Measurements from ENCODE around the gene PWWP3B.
"Not testable (repeated sequence)": the region's sequence is repeated elsewhere in the genome, so short reads cannot be mapped to it uniquely, and the experiment has no call there.

Gene PWWP3B

DNA sequence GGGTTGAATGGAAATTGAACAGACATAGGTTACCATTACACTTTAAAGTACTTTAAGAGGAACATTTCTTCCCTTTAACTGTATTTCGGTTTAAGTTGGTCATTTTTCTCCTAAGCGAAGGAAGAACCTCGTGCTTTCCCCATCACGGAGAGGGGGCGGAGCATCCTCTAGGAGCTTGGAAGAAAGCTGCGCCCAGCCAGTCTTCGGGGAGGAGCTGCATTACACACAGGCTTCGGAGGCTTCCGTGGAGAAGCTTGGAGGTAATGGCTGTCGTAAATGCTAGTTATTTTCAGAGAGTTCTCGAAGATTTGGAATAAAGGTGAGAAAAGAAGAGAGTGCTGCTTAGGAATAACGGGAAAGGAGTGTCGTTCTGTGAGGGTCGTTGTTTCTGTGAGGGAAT, at the start of gene PWWP3B:
Gene PWWP3B (plus strand): TSS at position 199 of the 400 bp plus-strand sequence. CDS start 37,128 bp downstream, outside the sequence.
- no peak for DNase-seq

DNA sequence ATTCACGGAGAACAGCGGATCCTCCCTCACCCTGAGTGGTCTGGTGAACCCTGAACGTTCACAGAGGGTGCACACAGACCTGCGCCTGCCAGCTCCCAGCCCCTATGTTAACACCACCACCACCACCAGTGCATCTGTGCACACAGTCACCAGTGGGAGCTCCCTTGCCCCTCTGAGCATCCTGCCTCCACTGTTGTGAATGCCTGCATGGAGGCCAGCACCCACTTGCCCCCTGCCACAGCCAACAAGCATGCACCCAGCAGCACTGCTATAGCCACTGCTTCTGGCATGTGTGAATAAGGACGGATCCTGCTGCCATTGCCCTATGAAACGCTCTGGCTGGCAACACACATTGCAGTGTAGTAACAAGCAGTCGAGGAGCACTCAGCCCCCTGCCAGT, 29.1 kb upstream of the PWWP3B start:
- DNase-seq, result no peak

DNA sequence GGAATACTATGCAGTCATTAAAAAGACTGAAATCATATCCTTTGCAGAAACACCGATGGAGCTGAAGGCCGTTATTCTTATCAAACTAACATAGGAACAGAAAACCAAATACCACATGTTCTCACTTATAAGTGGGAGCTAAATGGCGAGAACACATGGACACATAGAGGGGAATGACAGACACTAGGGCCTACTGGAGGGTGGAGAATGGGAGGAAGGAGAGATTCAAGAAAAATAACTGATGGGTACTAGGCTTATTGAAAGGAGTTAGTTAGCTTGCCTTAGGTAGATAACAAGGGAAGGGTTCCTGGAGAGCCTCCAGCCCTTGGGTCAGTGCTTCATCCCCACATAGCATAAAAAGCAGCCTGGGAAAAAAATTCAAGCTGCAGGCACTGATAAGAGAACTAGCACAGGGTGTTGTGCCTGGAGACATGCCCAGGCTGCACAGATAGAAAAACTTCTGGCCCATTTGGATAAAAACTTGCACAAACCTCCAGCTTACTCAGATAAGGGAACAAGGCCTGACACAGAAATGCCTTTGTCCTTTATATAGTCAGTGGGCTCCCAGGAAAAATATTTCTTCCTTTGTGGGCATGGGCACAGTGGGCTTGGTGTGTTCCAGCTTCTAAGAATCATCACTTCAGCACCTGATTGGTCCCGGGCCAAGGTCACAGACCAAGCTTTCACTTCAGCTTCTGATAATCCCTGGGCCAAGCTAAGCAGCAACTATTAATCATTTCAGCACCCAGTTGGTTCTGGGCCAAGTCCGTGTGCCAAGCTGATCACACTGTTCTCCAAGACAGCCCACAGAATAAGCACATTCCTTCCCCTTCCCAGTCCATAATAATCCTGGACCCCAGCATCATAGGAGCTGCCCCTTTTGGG, 23.1 kb upstream of the PWWP3B start:
- no peak for DNase-seq

DNA sequence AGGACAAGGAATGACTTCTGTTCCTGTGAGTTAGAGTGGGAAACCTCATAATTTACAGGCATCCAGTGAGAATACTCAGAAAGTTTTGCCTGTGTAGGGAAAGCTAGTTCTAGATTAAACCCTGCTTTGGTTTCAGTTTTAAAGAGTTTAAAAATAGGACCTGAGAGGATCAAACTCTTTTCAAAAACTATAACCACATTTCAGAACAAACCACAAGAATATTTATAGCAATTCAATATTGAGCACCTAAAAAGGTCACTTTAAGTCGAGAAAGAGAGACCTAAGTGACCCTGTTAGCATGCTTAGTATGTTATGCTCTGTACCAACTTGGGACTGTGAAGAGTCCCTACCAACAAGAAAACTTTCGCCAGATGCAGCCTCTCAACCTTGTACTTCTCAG, 17.4 kb upstream of the PWWP3B start:
- DNase-seq, result no peak

DNA sequence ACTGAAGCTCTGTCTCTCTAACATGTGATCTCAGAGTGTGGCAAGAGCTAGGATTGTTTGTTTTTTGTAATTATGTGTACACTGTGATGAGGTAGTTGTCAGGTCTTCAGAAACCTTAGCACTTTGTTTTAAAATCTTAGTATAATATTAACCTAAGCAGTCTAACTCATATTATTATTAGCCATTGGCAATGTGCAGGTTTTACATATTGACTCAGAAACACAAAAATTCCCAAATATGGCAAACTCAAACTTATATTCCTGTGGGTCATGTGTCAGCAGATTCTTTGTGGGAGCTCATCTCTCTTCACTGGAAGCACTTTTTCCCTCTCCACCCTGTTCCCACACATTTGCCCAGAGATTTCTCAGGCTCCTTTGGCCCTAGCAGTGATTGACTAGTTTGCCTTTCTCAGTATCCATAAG, 8.2 kb upstream of the PWWP3B start:
- DNase-seq, result no peak

DNA sequence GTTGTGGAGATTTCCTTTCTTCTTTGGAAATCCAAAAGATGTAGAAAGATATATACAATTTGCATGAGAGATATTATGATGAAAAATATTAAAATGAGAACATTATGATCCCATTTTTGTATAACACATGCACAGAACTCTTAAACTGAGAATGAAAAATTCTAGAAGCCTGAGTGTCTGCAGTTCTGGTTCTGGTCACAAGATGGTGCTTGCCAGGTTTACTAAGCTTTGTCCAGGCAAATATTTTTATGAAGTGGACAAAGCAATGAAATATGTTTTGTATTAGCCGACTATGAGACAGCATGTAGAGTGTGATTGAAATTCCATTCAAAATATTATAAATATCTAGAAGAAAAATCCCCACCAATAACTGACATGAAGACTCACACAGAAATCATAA, 2.2 kb downstream of the PWWP3B start:
- DNase-seq, result no peak

DNA sequence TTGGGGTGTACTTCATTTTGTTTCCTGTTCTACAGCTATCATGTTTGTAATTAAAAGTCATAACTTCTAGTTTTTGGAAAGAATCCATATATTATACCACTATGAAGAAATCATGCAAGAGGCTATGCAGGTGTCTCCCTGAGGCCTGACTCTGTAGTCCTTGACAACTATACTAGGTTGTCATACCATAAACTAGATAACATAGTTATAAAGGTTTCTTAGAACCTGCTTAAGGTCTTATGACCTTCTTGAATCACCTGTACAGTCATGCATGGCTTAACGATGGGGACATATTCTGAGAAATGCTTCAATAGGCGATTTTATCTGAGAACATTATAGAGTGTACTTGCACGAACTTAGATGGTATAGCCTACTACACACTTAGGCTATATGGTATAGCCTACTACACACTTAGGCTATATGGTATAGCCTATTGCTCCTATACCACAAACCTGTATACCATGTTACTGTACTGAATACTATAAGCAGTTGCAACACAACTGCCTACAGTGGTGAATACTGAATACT, 3.3 kb downstream of the PWWP3B start:
- DNase-seq, result no peak

DNA sequence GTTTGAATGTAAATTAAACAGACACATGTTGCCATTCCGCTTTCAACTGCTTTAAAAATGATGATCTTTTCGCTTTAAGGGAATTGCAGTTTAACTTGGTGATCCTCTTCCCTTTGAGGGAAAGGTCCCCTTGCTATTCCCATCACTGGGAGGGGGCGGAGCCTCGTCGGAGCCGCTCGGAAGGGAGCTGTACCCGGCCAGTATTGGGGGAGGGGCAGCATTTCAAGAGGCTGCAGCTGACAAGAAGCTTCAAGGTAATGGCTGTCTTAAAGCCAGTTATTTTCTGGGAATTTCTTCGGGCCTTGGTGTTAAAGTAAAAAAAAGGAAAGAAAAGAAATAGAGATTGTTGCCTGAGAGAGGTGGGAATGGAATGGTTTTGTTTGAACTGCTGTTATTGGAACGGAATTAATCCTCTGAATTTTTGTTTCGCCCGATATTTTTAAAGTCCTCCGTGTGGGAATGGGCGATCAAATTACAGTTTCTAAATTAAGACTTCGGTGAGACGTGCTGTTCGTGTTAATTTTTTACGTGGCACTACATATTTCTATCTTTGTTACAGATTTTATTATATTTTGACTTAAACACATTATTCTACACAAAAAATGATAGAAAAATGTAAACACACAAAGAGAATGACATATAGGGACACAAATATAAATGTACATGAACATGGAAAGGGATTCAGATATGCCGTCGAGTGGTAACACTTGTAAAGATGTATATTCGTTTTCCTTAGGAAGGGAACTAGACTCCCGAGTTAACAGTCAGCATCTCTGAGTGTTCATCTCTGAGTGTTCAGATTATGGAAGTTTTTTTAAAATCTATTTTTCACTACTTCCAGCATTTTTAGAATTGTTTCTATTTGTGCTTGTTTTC, 9.2 kb downstream of the PWWP3B start:
- DNase-seq, result no peak

DNA sequence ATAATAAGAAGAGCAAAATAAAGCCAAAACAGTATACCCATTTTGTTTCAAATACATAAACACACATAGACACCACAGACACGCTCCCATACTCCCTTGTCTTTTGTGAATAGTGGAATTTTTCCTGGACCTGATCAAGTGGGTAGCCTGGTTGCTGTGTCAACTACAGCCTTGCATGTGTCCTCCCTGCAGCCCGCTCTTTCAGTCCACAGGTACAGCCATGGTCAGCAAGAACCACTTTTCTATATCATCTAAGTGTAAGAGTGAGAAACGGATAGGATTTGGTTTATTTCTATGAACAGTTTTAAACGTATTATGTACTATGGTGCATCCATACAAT, 9.8 kb downstream of the PWWP3B start:
- no peak for DNase-seq

DNA sequence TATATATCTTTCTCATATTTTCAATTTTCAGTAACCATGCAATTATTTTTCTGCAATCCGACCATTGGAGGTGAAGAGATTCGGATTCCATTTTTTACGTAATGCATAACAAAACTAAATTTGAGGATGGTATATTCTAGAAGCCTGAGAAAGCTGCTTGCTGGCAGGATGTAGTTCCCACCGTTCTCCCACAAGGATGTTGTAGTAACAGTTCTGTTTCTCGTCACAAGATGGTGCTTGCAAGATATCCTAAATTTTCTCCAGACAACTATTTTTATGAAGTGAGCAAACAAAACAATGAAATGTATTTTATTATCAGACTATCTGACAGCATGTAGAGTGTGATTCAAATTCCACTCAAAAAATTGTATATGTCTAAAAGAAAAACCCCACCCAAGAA, 10.7 kb downstream of the PWWP3B start:
- no peak for DNase-seq

DNA sequence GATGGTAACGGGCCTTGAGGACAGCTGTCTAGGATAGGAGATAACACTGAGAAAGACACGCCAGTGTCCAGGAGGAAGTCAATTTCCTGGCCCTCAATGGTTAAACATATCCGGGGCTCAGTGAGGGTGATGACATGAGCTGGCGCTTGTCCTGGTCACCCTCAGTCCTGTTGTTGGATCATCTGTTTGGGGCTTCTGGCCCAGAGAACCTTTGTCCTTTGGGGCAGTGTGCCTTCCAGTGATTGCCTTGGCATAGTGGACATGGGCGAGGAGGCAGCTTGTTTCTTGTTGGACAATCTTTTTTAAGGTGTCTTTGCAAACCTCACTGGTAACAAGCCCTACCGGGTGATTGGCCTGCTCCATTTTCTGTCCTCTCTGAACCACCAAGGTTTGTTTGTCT, 15.6 kb downstream of the PWWP3B start:
- DNase-seq, result not testable (repeated sequence)

DNA sequence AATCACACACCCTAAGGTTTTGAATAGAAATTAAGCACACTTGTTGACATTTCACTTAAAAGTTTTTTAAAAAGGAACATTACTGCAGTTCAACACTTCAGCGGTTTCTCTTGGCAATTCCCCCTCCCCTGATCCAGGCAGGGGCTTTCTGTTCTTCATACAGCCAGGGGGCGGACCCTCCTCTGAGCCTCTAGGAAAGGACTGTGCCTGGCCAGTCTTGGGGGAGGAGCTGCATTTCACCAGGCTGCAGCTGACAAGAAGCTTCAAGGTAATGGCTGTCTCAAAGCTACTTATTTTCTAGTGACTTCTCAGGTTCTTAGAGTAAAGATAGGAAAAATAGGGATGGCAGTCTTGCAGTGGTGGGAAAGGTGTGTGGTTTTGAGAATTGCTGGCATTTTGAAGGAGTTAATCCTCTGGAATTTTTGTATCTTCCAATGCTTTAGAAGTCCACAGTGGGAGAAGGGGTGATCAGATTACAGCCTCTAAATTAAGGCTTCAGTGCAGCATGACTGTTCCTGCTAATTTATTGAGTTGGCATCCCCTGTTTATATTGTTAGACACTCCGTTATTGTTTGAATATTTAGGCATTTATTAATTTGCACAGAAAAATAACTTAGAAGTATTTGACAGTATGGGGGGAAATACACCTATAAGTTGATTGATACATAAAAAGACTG, 33.5 kb downstream of the PWWP3B start:
- DNase-seq, result no peak

DNA sequence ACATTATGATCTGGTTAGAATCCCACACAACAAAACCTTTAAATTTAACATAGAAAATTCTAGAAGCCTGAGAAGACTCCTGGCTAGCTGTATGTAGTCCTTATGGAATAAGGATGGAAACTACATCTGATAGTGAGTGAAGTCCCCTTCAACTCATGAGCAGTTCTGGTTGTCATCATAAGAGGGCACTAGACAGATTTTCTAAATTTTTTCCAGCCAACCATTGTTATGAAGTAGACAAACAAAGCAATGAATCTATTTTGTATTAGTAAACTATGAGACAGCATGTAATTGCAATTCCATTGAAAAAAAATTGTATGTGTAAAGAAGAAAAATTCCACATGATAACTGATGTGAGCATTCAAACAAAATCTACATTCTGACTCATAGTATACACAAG, 35.2 kb downstream of the PWWP3B start:
- DNase-seq, result no peak

DNA sequence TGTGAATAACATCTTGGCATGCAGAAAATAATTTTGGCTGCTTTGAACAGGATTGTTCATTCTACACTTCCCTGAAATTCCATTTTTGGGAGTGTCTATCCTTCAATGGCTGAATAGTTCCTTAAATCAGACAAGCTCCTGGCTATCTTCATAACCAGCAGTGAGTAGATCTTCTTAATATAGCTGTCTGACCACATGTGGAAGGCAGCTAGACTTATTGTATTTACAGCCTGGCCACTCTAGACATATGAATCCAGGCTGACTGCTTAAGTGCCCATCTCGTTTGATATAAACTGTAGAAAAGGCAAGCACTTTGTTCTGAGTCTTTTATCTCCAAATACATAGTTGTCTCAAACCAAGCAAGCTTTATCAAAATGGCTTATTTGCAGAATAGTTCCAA, 40.0 kb downstream of the PWWP3B start:
- DNase-seq, result no peak

All from NCI-H2227 treated with DMSO at 0.1 percent for 48 hours (cell line).